HEK293 (cell line): ENCODE data around the gene BCR.

Source experiments
- CTCF ChIA-PET: fragments of 350-600 bp; formaldehyde crosslinking; extraction: SDS; loops from one replicate; lab custom pipeline; 2021; ENCODE audit warnings: antibody characterized with exemption; lab: Yijun Ruan, JAX
- POLR2A ChIA-PET: fragments of 300-600 bp; formaldehyde crosslinking; extraction: SDS; loops from one replicate; lab custom pipeline; 2020; ENCODE audit warnings: antibody characterized with exemption, inconsistent platforms; lab: Yijun Ruan, JAX
- H3K27ac ChIP-seq: fragments of 200-500 bp; sonication (Bioruptor generic); 2 replicates; pipeline ENCODE4 v1.5.1; 2014; ENCODE audit warnings: low read depth, low read length, control low read depth, inconsistent platforms; ENCODE audit errors: extremely low read depth
- H3K36me3 ChIP-seq, 2 experiments: fragments of 200-500 bp in 1 of 2; sonication (Bioruptor generic) in 1 of 2; 1 replicate in 1 of 2; 2 replicates in 1 of 2; pipeline ENCODE4 v1.5.1; 2014 to 2017; ENCODE audit warnings: inconsistent platforms in 2 of 2, low read length in 2 of 2; ENCODE audit not compliant: control insufficient read depth in 2 of 2, insufficient read depth in 1 of 2
- H3K4me1 ChIP-seq: fragments of 200-500 bp; sonication (Bioruptor generic); 2 replicates; pipeline ENCODE4 v1.5.1; 2014; ENCODE audit warnings: mild to moderate bottlenecking, low read length, inconsistent platforms; ENCODE audit not compliant: control insufficient read depth, insufficient read depth
- H3K4me3 ChIP-seq: 2 replicates; pipeline ENCODE4 v1.5.1; 2011; ENCODE audit warnings: low read depth, mild to moderate bottlenecking, control low read depth, low read length, moderate library complexity
- H3K9me3 ChIP-seq: fragments of 200-500 bp; sonication (Bioruptor generic); 2 replicates; pipeline ENCODE4 v1.5.1; 2014; ENCODE audit warnings: low read depth, low read length, inconsistent platforms; ENCODE audit not compliant: control insufficient read depth, insufficient read depth
- BCL11B ChIP-seq: fragments of 450-650 bp; formaldehyde crosslinking; IDR thresholded peaks from 2 replicates; pipeline ENCODE4 v1.5.1; 2016; ENCODE audit warnings: low read depth, missing biosample characterization, missing genetic modification characterization
- GLIS1 ChIP-seq: fragments of 450-650 bp; formaldehyde crosslinking; IDR thresholded peaks from 2 replicates; pipeline ENCODE4 v1.5.1; 2016; ENCODE audit warnings: missing biosample characterization, missing genetic modification characterization
- PRDM1 ChIP-seq: fragments of 450-650 bp; formaldehyde crosslinking; IDR thresholded peaks from 2 replicates; pipeline ENCODE4; 2016; ENCODE audit warnings: missing biosample characterization, missing genetic modification characterization
- RBAK ChIP-seq: fragments of 450-650 bp; formaldehyde crosslinking; IDR thresholded peaks from 2 replicates; pipeline ENCODE4 v1.5.1; 2016; ENCODE audit warnings: missing biosample characterization, missing genetic modification characterization
- ZNF121 ChIP-seq: fragments of 450-650 bp; formaldehyde crosslinking; IDR thresholded peaks from 2 replicates; pipeline ENCODE4 v1.5.1; 2016; ENCODE audit warnings: missing biosample characterization, missing genetic modification characterization
- ZNF157 ChIP-seq: fragments of 450-650 bp; formaldehyde crosslinking; IDR thresholded peaks from 2 replicates; pipeline ENCODE4 v1.5.1; 2016; ENCODE audit warnings: missing biosample characterization, missing genetic modification characterization
- ZNF23 ChIP-seq: fragments of 450-650 bp; formaldehyde crosslinking; IDR thresholded peaks from 2 replicates; pipeline ENCODE4 v1.5.1; 2016; ENCODE audit warnings: missing biosample characterization, missing genetic modification characterization, borderline replicate concordance
- ZNF274 ChIP-seq, 2 experiments: fragments of 200-500 bp in 1 of 2; fragments of 450-650 bp in 1 of 2; sonication (Bioruptor generic) in 1 of 2; formaldehyde crosslinking in 1 of 2; IDR thresholded peaks; 2 replicates each; pipeline versions ENCODE4 v1.5.1 to v1.6.1; 2014 to 2016; ENCODE audit warnings: borderline replicate concordance in 1 of 2, inconsistent platforms in 1 of 2, low read length in 1 of 2, missing biosample characterization in 1 of 2, missing genetic modification characterization in 1 of 2
- ZNF311 ChIP-seq: fragments of 450-650 bp; formaldehyde crosslinking; IDR thresholded peaks from 2 replicates; pipeline ENCODE4 v1.5.1; 2017; ENCODE audit warnings: missing biosample characterization, missing genetic modification characterization, borderline replicate concordance
- ZNF37A ChIP-seq: fragments of 450-650 bp; IDR thresholded peaks from 2 replicates; pipeline ENCODE4 v1.5.1; 2018; ENCODE audit warnings: missing biosample characterization, missing genetic modification characterization
- ZNF621 ChIP-seq: fragments of 450-650 bp; formaldehyde crosslinking; IDR thresholded peaks from 2 replicates; pipeline ENCODE4 v1.5.1; 2017; ENCODE audit warnings: missing biosample characterization, missing genetic modification characterization
- ZNF658 ChIP-seq: fragments of 450-650 bp; formaldehyde crosslinking; IDR thresholded peaks from 2 replicates; pipeline ENCODE4; 2016; ENCODE audit warnings: missing biosample characterization, missing genetic modification characterization
- ZNF701 ChIP-seq: fragments of 450-650 bp; formaldehyde crosslinking; IDR thresholded peaks from 2 replicates; pipeline ENCODE4 v1.5.1; 2016; ENCODE audit warnings: missing biosample characterization, missing genetic modification characterization
- ZNF776 ChIP-seq: fragments of 450-650 bp; formaldehyde crosslinking; IDR thresholded peaks from 2 replicates; pipeline ENCODE4 v1.5.0; 2017; ENCODE audit warnings: missing biosample characterization, missing genetic modification characterization, borderline replicate concordance
- ZNF777 ChIP-seq: fragments of 450-650 bp; formaldehyde crosslinking; IDR thresholded peaks from 2 replicates; pipeline ENCODE4 v1.5.1; 2017; ENCODE audit warnings: missing biosample characterization, missing genetic modification characterization, borderline replicate concordance
- ZSCAN30 ChIP-seq: fragments of 450-650 bp; IDR thresholded peaks from 2 replicates; pipeline ENCODE4 v1.5.1; 2018; ENCODE audit warnings: missing biosample characterization, mild to moderate bottlenecking, missing genetic modification characterization, moderate library complexity
- ZSCAN5A ChIP-seq: fragments of 450-650 bp; formaldehyde crosslinking; IDR thresholded peaks from 2 replicates; pipeline ENCODE4 v1.5.1; 2016; ENCODE audit warnings: missing biosample characterization, missing genetic modification characterization
- TF ChIP-seq, protein P1 (sequence below): fragments of 450-650 bp; formaldehyde crosslinking; IDR thresholded peaks from 2 replicates; pipeline ENCODE4 v1.5.1; 2016; ENCODE audit warnings: missing biosample characterization, missing genetic modification characterization, borderline replicate concordance
- TF ChIP-seq, protein P2 (sequence below): sonication (generic); formaldehyde crosslinking; IDR thresholded peaks from 2 replicates; pipeline ENCODE4 v1.8.1; 2022; ENCODE audit warnings: mild to moderate bottlenecking, moderate library complexity, missing genetic modification reagents
- TF ChIP-seq, protein P3 (sequence below): fragments of 450-650 bp; formaldehyde crosslinking; IDR thresholded peaks from 2 replicates; pipeline ENCODE4 v1.5.1; 2016; ENCODE audit warnings: missing biosample characterization, missing genetic modification characterization
- TF ChIP-seq, protein P4 (sequence below): fragments of 450-650 bp; formaldehyde crosslinking; IDR thresholded peaks from 2 replicates; pipeline ENCODE4 v1.5.1; 2016; ENCODE audit warnings: missing biosample characterization, missing genetic modification characterization

The BCR gene

DNA sequence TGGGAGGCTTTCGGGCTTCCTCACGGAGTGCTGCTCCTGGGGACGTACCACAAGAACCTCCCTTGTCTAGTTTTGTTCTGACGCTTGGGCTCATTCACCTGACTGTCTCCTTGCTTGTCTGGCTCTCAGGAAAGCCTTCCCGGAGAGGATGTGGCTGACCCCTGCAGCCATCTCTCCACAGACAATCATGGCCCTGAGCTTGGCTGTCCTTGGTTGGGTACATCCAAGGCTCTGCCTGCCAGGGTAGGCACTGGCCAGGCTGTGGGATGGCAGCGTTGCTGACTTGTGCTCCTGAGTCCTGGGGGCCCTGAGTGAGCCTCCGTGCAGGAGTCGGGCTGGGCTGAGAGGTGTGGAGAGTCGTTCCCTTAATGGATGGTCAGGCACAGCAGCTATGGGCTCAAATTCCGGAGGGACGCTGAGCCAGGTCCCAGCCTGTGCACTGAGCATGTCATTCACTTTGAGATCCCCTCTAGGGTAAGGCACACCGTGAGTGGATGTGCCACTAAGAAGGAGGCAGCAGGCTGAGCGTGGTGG, 32.8 kb downstream of the BCR start (continued):
- TF ChIP-seq, protein P1, sequence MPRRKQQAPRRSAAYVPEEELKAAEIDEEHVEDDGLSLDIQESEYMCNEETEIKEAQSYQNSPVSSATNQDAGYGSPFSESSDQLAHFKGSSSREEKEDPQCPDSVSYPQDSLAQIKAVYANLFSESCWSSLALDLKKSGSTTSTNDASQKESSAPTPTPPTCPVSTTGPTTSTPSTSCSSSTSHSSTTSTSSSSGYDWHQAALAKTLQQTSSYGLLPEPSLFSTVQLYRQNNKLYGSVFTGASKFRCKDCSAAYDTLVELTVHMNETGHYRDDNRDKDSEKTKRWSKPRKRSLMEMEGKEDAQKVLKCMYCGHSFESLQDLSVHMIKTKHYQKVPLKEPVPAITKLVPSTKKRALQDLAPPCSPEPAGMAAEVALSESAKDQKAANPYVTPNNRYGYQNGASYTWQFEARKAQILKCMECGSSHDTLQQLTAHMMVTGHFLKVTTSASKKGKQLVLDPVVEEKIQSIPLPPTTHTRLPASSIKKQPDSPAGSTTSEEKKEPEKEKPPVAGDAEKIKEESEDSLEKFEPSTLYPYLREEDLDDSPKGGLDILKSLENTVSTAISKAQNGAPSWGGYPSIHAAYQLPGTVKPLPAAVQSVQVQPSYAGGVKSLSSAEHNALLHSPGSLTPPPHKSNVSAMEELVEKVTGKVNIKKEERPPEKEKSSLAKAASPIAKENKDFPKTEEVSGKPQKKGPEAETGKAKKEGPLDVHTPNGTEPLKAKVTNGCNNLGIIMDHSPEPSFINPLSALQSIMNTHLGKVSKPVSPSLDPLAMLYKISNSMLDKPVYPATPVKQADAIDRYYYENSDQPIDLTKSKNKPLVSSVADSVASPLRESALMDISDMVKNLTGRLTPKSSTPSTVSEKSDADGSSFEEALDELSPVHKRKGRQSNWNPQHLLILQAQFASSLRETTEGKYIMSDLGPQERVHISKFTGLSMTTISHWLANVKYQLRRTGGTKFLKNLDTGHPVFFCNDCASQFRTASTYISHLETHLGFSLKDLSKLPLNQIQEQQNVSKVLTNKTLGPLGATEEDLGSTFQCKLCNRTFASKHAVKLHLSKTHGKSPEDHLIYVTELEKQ (tag by site-specific recombination), result no peak
- TF ChIP-seq ZNF658 (tag by site-specific recombination) (no peak), ZNF37A (no peak), ZNF121 (no peak), PRDM1 (tag by site-specific recombination) (no peak)
- TF ChIP-seq, all 188 proteins: peak for 0

- Histone ChIP-seq H3K4me1 (peaks cover 6% of the 10 kb centered on the region), H3K36me3 (no peaks in the 10 kb centered on the region), H3K27ac (no peak overlapping the region)
- POLR2A ChIA-PET, result interaction anchor here (0.7 kb wide), 1 partner anchor 17 kb away, joined by 3 read pairs; no protein-coding TSS in a partner anchor
- TF ChIP-seq BCL11B (tag by site-specific recombination) (no peak), ZNF157 (tag by site-specific recombination) (no peak), ZNF777 (tag by site-specific recombination) (no peak), ZNF121 (no peak), ZNF274 (IDR thresholded peaks at IDR 0.05; ENCODE audit: low read length) (no peak), ZNF274 (tag by site-specific recombination; IDR thresholded peaks at IDR 0.05; ENCODE audit: borderline replicate concordance) (no peak), GLIS1 (tag by site-specific recombination) (no peak), ZNF776 (no peak), ZSCAN5A (tag by site-specific recombination) (no peak), RBAK (tag by site-specific recombination) (no peak), ZNF621 (tag by site-specific recombination) (no peak), ZNF701 (tag by site-specific recombination) (no peak), ZNF23 (tag by site-specific recombination) (no peak), ZSCAN30 (tag by site-specific recombination) (no peak), ZNF311 (tag by site-specific recombination) (no peak)
- TF ChIP-seq, protein P2, sequence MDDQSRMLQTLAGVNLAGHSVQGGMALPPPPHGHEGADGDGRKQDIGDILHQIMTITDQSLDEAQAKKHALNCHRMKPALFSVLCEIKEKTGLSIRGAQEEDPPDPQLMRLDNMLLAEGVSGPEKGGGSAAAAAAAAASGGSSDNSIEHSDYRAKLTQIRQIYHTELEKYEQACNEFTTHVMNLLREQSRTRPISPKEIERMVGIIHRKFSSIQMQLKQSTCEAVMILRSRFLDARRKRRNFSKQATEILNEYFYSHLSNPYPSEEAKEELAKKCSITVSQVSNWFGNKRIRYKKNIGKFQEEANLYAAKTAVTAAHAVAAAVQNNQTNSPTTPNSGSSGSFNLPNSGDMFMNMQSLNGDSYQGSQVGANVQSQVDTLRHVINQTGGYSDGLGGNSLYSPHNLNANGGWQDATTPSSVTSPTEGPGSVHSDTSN (CRISPR knock-in tag), result no peak
- TF ChIP-seq, protein P3, sequence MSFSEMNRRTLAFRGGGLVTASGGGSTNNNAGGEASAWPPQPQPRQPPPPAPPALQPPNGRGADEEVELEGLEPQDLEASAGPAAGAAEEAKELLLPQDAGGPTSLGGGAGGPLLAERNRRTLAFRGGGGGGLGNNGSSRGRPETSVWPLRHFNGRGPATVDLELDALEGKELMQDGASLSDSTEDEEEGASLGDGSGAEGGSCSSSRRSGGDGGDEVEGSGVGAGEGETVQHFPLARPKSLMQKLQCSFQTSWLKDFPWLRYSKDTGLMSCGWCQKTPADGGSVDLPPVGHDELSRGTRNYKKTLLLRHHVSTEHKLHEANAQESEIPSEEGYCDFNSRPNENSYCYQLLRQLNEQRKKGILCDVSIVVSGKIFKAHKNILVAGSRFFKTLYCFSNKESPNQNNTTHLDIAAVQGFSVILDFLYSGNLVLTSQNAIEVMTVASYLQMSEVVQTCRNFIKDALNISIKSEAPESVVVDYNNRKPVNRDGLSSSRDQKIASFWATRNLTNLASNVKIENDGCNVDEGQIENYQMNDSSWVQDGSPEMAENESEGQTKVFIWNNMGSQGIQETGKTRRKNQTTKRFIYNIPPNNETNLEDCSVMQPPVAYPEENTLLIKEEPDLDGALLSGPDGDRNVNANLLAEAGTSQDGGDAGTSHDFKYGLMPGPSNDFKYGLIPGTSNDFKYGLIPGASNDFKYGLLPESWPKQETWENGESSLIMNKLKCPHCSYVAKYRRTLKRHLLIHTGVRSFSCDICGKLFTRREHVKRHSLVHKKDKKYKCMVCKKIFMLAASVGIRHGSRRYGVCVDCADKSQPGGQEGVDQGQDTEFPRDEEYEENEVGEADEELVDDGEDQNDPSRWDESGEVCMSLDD (tag by site-specific recombination), result no peak
- TF ChIP-seq, protein P4, sequence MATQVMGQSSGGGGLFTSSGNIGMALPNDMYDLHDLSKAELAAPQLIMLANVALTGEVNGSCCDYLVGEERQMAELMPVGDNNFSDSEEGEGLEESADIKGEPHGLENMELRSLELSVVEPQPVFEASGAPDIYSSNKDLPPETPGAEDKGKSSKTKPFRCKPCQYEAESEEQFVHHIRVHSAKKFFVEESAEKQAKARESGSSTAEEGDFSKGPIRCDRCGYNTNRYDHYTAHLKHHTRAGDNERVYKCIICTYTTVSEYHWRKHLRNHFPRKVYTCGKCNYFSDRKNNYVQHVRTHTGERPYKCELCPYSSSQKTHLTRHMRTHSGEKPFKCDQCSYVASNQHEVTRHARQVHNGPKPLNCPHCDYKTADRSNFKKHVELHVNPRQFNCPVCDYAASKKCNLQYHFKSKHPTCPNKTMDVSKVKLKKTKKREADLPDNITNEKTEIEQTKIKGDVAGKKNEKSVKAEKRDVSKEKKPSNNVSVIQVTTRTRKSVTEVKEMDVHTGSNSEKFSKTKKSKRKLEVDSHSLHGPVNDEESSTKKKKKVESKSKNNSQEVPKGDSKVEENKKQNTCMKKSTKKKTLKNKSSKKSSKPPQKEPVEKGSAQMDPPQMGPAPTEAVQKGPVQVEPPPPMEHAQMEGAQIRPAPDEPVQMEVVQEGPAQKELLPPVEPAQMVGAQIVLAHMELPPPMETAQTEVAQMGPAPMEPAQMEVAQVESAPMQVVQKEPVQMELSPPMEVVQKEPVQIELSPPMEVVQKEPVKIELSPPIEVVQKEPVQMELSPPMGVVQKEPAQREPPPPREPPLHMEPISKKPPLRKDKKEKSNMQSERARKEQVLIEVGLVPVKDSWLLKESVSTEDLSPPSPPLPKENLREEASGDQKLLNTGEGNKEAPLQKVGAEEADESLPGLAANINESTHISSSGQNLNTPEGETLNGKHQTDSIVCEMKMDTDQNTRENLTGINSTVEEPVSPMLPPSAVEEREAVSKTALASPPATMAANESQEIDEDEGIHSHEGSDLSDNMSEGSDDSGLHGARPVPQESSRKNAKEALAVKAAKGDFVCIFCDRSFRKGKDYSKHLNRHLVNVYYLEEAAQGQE, result no peak
- TF ChIP-seq, all 188 proteins: peak for 0
- H3K4me3 ChIP-seq, result no peak overlapping the region
- CTCF ChIA-PET, result interaction anchor here (0.7 kb wide), 1 partner anchor 41 kb away, joined by 6 read pairs; no protein-coding TSS in a partner anchor
- H3K9me3 ChIP-seq, result no peaks in the 10 kb centered on the region
These were observed 33.4 kb downstream of the BCR start for GRCh38 chr22:23213581-23214334.
